HT-29 (cell line): ENCODE data around the gene RBFOX1. TPM values are rescaled to one million over a fixed set of nuclear protein-coding genes. Genes with fewer than 3 reads are reported as not detected.

Source experiments
- small RNA-seq: library from RNA; depleted of rRNA; stranded (forward); fragments of <200 nt; gene quantifications from one replicate; pipeline ENCODE3, GENCODE V24; 2014
- total RNA-seq: library from RNA; depleted of rRNA; stranded (reverse); fragments of >200 nt; shearing (Covaris generic); gene quantifications from 2 replicates; pipeline ENCODE4 v1.2.3, GENCODE V29; 2014

Gene RBFOX1
- total RNA-seq, 1 experiment from 2014 or later = not detected

Small RNAs within 50 kb of the gene (small RNA-seq; reads per million reads assigned to genes)
- 0.22 reads per million for gene RF00537
- not detected for gene RF00561
